Stimulated activated CD8-positive, alpha-beta memory T cell treated with anti-CD3 and anti-CD28 coated beads, Interleukin-12 subunit alpha, Interleukin-12 subunit beta, amount 100 ng/mL, for 4 hours (primary cell): Measurements from ENCODE around the gene UBL7.
"Not testable (repeated sequence)": the region's sequence is repeated elsewhere in the genome, so short reads cannot be mapped to it uniquely, and the experiment has no call there.

Source experiments
- DNase-seq: peaks from one replicate; pipeline ENCODE4 v3.0.0-alpha.2; 2020; ENCODE audit warnings: low read depth

Gene UBL7

GRCh38 chr15:74460871-74461846 is at the start of gene UBL7:
TSS of gene UBL7 (minus strand) at chr15:74461160. CDS start at chr15:74458867, 2,293 bp downstream.
- DNase-seq, result peak; percentile 93

GRCh38 chr15:74506515-74506840 is 45.5 kb upstream of the UBL7 start:
- no peak for DNase-seq

- no peak for DNase-seq
Measured at GRCh38 chr15:74505837-74506514, 45.0 kb upstream of the UBL7 start.

GRCh38 chr15:74504836-74505235 is 43.9 kb upstream of the UBL7 start:
- DNase-seq, result no peak

GRCh38 chr15:74504418-74504817 is 43.5 kb upstream of the UBL7 start:
- DNase-seq, result no peak

- DNase-seq, result no peak
Measured at GRCh38 chr15:74502301-74502700, 41.3 kb upstream of the UBL7 start.

GRCh38 chr15:74500401-74500800 is 39.4 kb upstream of the UBL7 start:
- DNase-seq, result no peak

GRCh38 chr15:74499366-74499765 is 38.4 kb upstream of the UBL7 start:
- DNase-seq, result no peak

- DNase-seq, result no peak
Measured at GRCh38 chr15:74497584-74497983, 36.6 kb upstream of the UBL7 start.

- DNase-seq, result no peak
Measured at GRCh38 chr15:74496648-74497047, 35.7 kb upstream of the UBL7 start.

- DNase-seq, result no peak
Measured at GRCh38 chr15:74490339-74490689, 29.4 kb upstream of the UBL7 start.

- DNase-seq, result peak; percentile 60
Measured at GRCh38 chr15:74489518-74490338, 28.8 kb upstream of the UBL7 start.

- no peak for DNase-seq
Measured at GRCh38 chr15:74488776-74489175, 27.8 kb upstream of the UBL7 start.

- no peak for DNase-seq
Measured at GRCh38 chr15:74482661-74483060, 21.7 kb upstream of the UBL7 start.

GRCh38 chr15:74480364-74480763 is 19.4 kb upstream of the UBL7 start:
- DNase-seq, result not testable (repeated sequence)

GRCh38 chr15:74471621-74472020 is 10.7 kb upstream of the UBL7 start:
- DNase-seq, result not testable (repeated sequence)

GRCh38 chr15:74470631-74471395 is 9.9 kb upstream of the UBL7 start:
- no peak for DNase-seq

GRCh38 chr15:74468341-74469032 is 7.5 kb upstream of the UBL7 start:
- DNase-seq, result no peak

GRCh38 chr15:74466570-74466969 is 5.6 kb upstream of the UBL7 start:
- DNase-seq, result no peak

- no peak for DNase-seq
Measured at GRCh38 chr15:74464897-74465296, 3.9 kb upstream of the UBL7 start.

GRCh38 chr15:74464216-74464615 is 3.3 kb upstream of the UBL7 start:
- DNase-seq, result no peak
